Activated T-cell treated with anti-CD3 and anti-CD28 coated beads, Interleukin-2, amount 50 U/mL, for 1 hour (primary cell): ENCODE measurements around the gene LNX2.

Experiments
- DNase-seq: peaks from one replicate; pipeline ENCODE4 v3.0.0-alpha.2; 2020

Gene LNX2

GRCh38 chr13:27605099-27605498, 15.2 kb downstream of the LNX2 start:
- DNase-seq: no peak

DNA sequence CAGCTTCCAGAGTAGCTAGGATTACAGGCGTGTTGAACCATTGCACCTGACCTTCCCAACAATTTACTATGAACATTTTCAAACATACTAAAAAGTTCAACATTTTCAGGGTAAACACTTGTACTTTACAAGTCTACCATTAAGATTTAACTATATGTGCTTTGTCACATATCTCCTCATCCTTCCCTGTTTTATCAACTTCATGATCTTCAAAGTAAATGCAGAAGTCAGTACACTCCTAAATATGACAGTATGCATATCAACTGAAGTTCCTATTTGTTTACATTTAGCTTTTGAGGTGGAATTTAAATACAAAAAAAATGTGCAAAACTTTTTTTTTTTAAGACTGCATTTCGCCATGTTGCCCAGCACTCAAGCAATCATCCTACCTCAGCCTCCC, 18.5 kb downstream of the LNX2 start:
- no peak for DNase-seq

- no peak for DNase-seq
These were observed 19.1 kb downstream of the LNX2 start for GRCh38 chr13:27601208-27601607.

GRCh38 chr13:27600711-27601110, 19.6 kb downstream of the LNX2 start:
- DNase-seq: no peak

GRCh38 chr13:27599845-27600553, 20.3 kb downstream of the LNX2 start:
- no peak for DNase-seq

- DNase-seq: no peak
These were observed 21.2 kb downstream of the LNX2 start for GRCh38 chr13:27599096-27599495.

GRCh38 chr13:27595055-27595811, 25.1 kb downstream of the LNX2 start:
- no peak for DNase-seq

GRCh38 chr13:27593267-27593666, 27.1 kb downstream of the LNX2 start:
- DNase-seq: no peak

- DNase-seq: no peak
These were observed 27.5 kb downstream of the LNX2 start for GRCh38 chr13:27592865-27593264.

DNA sequence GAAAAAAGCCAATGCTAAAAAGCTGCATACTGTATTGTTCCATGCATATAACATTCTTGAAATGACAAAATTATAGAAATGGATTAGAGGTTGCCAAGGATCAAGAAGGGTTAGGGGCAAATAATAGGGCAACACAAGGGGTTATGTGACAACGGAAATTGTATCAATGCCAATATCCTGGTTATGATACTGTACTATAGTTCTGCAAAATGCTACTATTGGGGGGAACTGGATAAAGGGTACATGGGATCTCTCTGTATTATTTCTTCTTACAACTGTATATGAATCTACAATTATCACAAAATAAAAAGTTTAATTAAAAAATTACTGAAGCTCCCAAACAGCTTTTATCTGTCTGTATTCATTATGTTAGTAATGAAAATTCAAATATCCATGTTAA, 31.9 kb downstream of the LNX2 start:
- DNase-seq: no peak

- DNase-seq: no peak
These were observed 33.1 kb downstream of the LNX2 start for GRCh38 chr13:27587095-27587746.

DNA sequence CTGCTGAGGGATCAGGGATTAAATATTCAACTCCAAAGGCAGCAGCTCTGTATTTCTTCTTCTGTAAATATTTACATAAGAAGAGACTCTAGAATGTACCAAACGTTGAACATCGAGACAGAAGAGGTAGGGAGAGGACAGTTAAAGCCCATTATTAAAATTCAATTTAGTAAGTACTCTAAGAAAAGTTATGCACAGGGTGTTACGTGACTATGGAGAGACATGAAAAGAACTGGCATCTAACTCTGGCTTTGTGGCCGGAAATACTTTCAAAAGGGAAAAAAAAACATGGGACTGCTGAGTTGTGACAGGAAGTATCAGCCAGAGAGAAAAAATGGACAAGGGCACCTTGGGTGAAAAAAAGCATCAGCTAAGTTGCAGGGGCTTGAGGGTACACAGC, 36.7 kb downstream of the LNX2 start:
- no peak for DNase-seq

GRCh38 chr13:27578121-27579030, 42.0 kb downstream of the LNX2 start:
- no peak for DNase-seq

DNA sequence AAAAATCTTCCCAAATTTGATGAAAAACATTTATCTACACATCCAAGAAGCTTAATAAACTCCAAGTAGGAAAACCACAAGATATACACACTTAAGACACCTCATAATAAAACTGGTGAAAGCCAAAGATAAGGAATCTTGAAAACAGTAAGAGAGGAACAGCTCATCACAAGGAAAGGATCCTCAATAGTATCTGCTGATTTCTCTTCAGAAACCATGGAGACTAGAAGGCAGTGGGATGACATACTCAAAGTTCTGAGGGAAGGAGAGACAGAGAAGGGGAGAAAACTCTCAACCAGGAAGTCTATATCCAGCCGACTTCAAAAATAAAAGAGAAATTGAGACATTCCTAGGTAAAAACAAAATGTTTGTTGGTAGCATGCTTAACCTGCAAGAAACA, 45.7 kb downstream of the LNX2 start:
- DNase-seq: no peak

GRCh38 chr13:27573265-27573664, 47.1 kb downstream of the LNX2 start:
- no peak for DNase-seq

DNA sequence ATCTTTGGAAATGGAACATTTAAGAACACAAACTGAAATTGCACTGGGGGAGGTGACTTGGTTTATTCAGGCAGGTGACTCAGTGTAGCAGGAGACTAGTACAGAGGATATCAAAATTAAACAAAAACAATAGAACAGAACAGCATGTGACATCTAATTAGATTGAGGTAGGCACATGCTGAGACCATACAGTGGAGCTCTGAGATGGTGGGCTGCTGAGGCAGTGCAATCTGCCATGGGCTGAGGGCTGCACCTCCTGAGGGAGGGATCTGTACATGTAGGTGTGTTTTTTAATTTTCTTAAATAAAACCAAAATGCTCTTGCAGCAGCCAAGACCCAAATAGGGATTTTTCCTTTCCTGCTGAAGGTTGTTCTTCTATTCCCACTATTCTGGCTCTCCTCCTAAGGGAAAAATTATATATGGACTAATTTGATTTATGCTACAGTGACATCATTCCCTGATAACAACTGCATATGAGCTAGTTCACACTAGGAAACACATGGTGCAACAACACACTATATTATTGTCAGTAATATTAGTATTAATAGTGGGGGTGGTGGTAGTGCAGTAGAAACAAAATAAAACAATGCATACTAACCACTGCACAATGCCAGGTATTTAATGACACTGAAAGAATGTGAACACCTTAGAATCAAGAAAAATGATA, 48.0 kb downstream of the LNX2 start:
- DNase-seq: no peak

GRCh38 chr13:27570906-27571305, 49.4 kb downstream of the LNX2 start:
- no peak for DNase-seq

GRCh38 chr13:27569405-27569804, 50.9 kb downstream of the LNX2 start:
- no peak for DNase-seq

GRCh38 chr13:27565818-27566217, 54.5 kb downstream of the LNX2 start:
- no peak for DNase-seq

DNA sequence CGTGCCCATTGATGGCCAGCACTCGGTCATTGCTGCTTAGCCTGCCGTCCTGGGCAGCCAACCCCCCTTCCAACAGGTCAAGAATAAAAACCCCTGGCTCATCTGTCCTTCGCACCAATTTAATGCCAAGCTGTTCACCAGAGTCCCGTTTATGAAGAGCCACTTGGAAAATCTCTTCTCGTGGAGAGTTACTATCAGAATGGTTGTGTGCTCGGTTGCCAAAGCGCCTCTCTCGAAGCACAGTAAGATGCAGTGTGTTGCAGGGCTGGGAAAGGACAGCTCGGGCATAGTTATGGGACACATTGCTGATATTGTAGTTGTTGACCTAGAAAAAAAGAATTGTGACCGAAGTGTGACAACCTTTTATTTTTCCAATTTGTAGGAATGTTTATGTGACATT, 57.9 kb downstream of the LNX2 start:
- no peak for DNase-seq

- DNase-seq: no peak
These were observed 60.6 kb downstream of the LNX2 start for GRCh38 chr13:27559719-27560118.

- no peak for DNase-seq
These were observed 64.2 kb downstream of the LNX2 start for GRCh38 chr13:27556109-27556508.
